GM21360 (cell line): ENCODE measurements around the gene WWOX.

ENCODE experiments used
- ATAC-seq: cut with Tn5 transposase; IDR thresholded peaks from one replicate; pipeline ENCODE4 v1.9.1; 2021; ENCODE audit warnings: mild to moderate bottlenecking, moderate library complexity; ENCODE audit not compliant: unreplicated experiment

Gene WWOX

GRCh38 chr16:78430281-78430680 is 330.8 kb downstream of the WWOX start:
- ATAC-seq, result no peak

- ATAC-seq, result no peak
These were observed 331.7 kb downstream of the WWOX start for GRCh38 chr16:78431004-78431670.

- no peak for ATAC-seq
These were observed 332.2 kb downstream of the WWOX start for GRCh38 chr16:78431701-78432100.

- ATAC-seq, result no peak
These were observed 333.0 kb downstream of the WWOX start for GRCh38 chr16:78432451-78432850.

- ATAC-seq, result no peak
These were observed 333.7 kb downstream of the WWOX start for GRCh38 chr16:78433116-78433515.

GRCh38 chr16:78434401-78434800 is 334.9 kb downstream of the WWOX start:
- no peak for ATAC-seq

GRCh38 chr16:78435260-78435659 is 335.8 kb downstream of the WWOX start:
- no peak for ATAC-seq

- ATAC-seq, result no peak
These were observed 336.6 kb downstream of the WWOX start for GRCh38 chr16:78436023-78436422.

- no peak for ATAC-seq
These were observed 337.4 kb downstream of the WWOX start for GRCh38 chr16:78436846-78437245.

GRCh38 chr16:78437352-78437968 is 338.0 kb downstream of the WWOX start:
- ATAC-seq, result no peak

- no peak for ATAC-seq
These were observed 338.8 kb downstream of the WWOX start for GRCh38 chr16:78438219-78438618.

- no peak for ATAC-seq
These were observed 339.2 kb downstream of the WWOX start for GRCh38 chr16:78438632-78439031.

GRCh38 chr16:78439646-78440045 is 340.2 kb downstream of the WWOX start:
- ATAC-seq, result no peak

GRCh38 chr16:78441298-78441697 is 341.8 kb downstream of the WWOX start:
- no peak for ATAC-seq

GRCh38 chr16:78443542-78444364 is 344.3 kb downstream of the WWOX start:
- ATAC-seq, result no peak

GRCh38 chr16:78445818-78446217 is 346.4 kb downstream of the WWOX start:
- no peak for ATAC-seq

GRCh38 chr16:78446486-78446885 is 347.0 kb downstream of the WWOX start:
- ATAC-seq, result no peak

GRCh38 chr16:78446992-78447563 is 347.6 kb downstream of the WWOX start:
- ATAC-seq, result no peak

GRCh38 chr16:78448658-78449271 is 349.3 kb downstream of the WWOX start:
- ATAC-seq, result no peak

- no peak for ATAC-seq
These were observed 350.8 kb downstream of the WWOX start for GRCh38 chr16:78450255-78450654.

- ATAC-seq, result no peak
These were observed 352.6 kb downstream of the WWOX start for GRCh38 chr16:78452025-78452555.
